Osteocyte (in vitro differentiated cells): ENCODE results near the gene SIK3. TPM values are rescaled to one million over a fixed set of nuclear protein-coding genes. Genes with fewer than 3 reads are reported as not detected.

Source experiments
- DNase-seq: peaks from one replicate; pipeline ENCODE4 v3.0.0; 2021; ENCODE audit warnings: mixed read lengths; ENCODE audit not compliant: unreplicated experiment; ENCODE audit errors: extremely low spot score
- H3K27ac Mint-ChIP-seq: one replicate; pipeline ENCODE4 v1.8.0; 2021; ENCODE audit warnings: mild to moderate bottlenecking, mixed read lengths; ENCODE audit not compliant: unreplicated experiment
- H3K27me3 Mint-ChIP-seq: one replicate; pipeline ENCODE4 v1.8.0; 2021; ENCODE audit warnings: mixed read lengths; ENCODE audit not compliant: unreplicated experiment
- H3K36me3 Mint-ChIP-seq: one replicate; pipeline ENCODE4 v1.8.0; 2021; ENCODE audit warnings: mixed read lengths; ENCODE audit not compliant: unreplicated experiment
- H3K4me1 Mint-ChIP-seq: one replicate; pipeline ENCODE4 v1.8.0; 2021; ENCODE audit warnings: mixed read lengths; ENCODE audit not compliant: unreplicated experiment
- H3K4me3 Mint-ChIP-seq: one replicate; pipeline ENCODE4 v1.8.0; 2021; ENCODE audit warnings: mild to moderate bottlenecking, moderate library complexity, mixed read lengths; ENCODE audit not compliant: unreplicated experiment
- H3K9me3 Mint-ChIP-seq: one replicate; pipeline ENCODE4 v1.8.0; 2021; ENCODE audit warnings: mixed read lengths; ENCODE audit not compliant: unreplicated experiment
- total RNA-seq: library from RNA; stranded (reverse); gene quantifications from 2 replicates; pipeline ENCODE4 v1.2.1, GENCODE V29; 2021
- TF ChIP-seq, protein P1 (sequence below): fragments of 200-600 bp; sonication (generic); IDR thresholded peaks from 2 replicates; pipeline ENCODE4 v1.5.0; 2021; ENCODE audit warnings: antibody characterized with exemption, mild to moderate bottlenecking, moderate library complexity

SIK3 gene
- total RNA-seq, 1 donor from 2014 or later: 29.5 TPM

DNA sequence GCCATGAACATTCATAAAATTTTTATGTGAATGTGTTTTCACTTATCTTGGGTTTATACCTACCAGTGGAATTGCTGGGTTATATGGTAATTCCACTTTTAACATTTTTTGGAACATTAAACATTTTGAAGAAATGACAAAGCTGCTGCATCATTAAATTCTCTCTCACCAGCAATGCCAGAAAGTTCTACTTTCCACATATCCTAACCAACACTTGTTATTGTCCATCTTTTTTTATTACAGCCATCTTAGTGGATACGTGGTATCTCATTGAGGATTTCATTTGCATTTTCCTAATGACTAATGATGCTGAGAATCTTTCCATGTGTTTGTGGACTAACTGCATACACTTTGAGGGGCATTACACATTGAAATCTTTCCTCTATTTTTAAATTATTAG lies 122.6 kb downstream of the SIK3 start:
- TF ChIP-seq, protein P1, sequence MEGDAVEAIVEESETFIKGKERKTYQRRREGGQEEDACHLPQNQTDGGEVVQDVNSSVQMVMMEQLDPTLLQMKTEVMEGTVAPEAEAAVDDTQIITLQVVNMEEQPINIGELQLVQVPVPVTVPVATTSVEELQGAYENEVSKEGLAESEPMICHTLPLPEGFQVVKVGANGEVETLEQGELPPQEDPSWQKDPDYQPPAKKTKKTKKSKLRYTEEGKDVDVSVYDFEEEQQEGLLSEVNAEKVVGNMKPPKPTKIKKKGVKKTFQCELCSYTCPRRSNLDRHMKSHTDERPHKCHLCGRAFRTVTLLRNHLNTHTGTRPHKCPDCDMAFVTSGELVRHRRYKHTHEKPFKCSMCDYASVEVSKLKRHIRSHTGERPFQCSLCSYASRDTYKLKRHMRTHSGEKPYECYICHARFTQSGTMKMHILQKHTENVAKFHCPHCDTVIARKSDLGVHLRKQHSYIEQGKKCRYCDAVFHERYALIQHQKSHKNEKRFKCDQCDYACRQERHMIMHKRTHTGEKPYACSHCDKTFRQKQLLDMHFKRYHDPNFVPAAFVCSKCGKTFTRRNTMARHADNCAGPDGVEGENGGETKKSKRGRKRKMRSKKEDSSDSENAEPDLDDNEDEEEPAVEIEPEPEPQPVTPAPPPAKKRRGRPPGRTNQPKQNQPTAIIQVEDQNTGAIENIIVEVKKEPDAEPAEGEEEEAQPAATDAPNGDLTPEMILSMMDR: no peak
- Mint-ChIP-seq H3K4me1 (peaks cover 18% of the 10 kb centered on the region), H3K9me3 (no peaks in the 10 kb centered on the region), H3K36me3 (peaks cover 2% of the 10 kb centered on the region), H3K27ac (no peak overlapping the region), H3K4me3 (no peak overlapping the region), H3K27me3 (no peaks in the 10 kb centered on the region)
- DNase-seq: no peak

DNA sequence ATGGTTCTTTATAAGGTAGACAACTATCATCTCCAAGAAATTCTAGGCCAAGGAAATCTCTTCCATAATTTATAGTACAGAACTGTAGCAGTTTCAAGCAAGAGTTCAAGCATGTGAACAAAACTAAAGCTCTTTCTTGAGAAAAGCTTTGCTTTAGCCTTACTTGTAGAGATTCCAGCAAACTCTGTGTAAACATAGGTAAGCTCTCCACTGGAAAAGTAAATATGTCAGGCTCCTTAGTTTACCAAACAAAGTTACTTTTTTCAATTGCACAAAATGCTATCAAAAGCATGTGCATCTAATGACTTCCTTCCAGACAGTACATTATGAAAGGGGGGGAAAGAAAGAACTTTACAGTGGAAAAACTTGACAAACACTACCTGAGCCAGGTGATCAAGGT lies 125.0 kb downstream of the SIK3 start:
- Mint-ChIP-seq H3K27ac (no peak overlapping the region), H3K4me1 (peaks cover 14% of the 10 kb centered on the region), H3K4me3 (no peak overlapping the region), H3K36me3 (peaks cover 2% of the 10 kb centered on the region), H3K27me3 (no peaks in the 10 kb centered on the region), H3K9me3 (no peaks in the 10 kb centered on the region)
- no peak for DNase-seq
- TF ChIP-seq, protein P1: no peak

DNA sequence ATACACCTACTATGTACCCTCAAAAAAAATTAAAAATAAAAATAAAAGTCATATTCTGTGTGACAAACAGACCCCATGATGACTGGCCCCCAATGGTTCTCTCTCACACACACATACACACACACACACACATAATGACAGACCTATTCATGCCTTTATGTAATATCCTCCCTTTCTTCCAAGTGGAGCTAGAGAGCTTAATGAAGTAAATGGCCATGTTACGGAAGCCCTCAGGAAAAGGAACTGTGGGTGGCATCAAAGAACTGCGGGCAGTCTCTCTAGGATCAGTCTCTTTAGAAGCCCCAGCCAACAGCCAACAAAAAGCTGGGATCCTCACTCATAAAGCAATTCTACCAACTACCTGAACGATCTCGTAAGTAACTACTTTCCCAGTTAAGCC lies 125.5 kb downstream of the SIK3 start:
- no peak overlapping the region for H3K4me3 Mint-ChIP-seq
- peaks cover 2% of the 10 kb centered on the region for H3K36me3 Mint-ChIP-seq
- H3K4me1 Mint-ChIP-seq: peaks cover 13% of the 10 kb centered on the region
- no peak overlapping the region for H3K27ac Mint-ChIP-seq
- H3K27me3 Mint-ChIP-seq: no peaks in the 10 kb centered on the region
- no peaks in the 10 kb centered on the region for H3K9me3 Mint-ChIP-seq
- DNase-seq: no peak
- TF ChIP-seq, protein P1: no peak

DNA sequence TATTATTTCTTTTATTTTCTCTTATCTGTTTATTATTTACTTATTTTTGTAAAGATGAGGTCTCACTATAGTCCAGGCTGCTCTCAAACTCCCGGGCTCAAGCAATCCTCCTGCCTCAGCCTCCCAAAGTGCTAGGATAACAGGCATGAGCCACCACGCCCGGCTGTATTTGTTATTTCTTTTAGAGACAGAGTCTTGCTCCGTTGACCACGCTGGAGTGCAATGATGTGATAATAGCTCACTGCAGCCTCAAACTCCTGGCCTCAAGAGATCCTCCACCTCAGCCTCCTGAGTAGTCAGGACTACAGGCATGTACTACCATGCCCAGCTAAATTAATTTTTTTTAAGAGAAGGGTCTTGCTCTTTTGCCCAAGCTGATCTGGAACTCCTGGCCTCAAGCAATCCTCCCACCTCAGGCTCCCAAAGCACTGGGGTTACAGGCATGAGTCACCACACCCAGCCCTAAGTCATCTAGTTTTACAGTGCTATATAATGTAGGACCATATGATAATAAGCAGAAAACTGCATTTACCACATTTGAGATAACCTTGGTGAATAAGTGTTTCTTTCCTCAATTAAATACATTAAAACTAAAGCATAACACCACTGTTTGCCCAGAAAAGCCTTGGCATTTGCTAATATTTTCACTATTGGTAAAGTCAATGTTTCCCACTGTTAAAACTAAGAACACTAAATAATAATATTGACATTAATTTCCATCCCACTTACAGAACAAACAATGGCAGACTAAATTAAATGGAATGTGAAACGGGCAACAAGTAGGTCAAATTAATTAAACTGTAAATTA lies 127.5 kb downstream of the SIK3 start:
- no peak for DNase-seq
- H3K4me1 Mint-ChIP-seq: peaks cover 6% of the 10 kb centered on the region
- no peak overlapping the region for H3K4me3 Mint-ChIP-seq
- TF ChIP-seq, protein P1: no peak
- H3K27me3 Mint-ChIP-seq: no peaks in the 10 kb centered on the region
- H3K9me3 Mint-ChIP-seq: no peaks in the 10 kb centered on the region
- H3K36me3 Mint-ChIP-seq: no peaks in the 10 kb centered on the region
- no peak overlapping the region for H3K27ac Mint-ChIP-seq

DNA sequence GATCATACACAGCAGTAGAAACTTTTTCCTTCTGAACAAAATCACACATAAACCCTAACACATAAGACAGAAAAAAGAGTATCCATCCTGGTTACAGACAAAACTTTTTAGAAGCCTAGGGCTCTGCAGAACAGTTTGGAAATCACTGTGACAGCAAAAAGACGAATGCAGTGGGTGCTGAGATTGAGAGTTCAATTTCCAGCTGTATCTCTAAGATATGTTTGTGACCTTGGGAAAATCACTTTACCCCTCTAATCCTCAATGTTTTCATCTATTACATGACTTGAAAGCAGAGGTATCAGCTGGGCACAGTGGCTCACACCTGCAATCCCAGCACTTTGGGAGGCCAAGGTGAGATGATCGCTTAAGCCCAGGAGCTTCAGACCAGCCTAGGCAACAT lies 128.5 kb downstream of the SIK3 start:
- H3K27ac Mint-ChIP-seq: no peak overlapping the region
- H3K4me1 Mint-ChIP-seq: peaks cover 10% of the 10 kb centered on the region
- H3K4me3 Mint-ChIP-seq: no peak overlapping the region
- DNase-seq: no peak
- TF ChIP-seq, protein P1: no peak
- H3K27me3 Mint-ChIP-seq: no peaks in the 10 kb centered on the region
- no peaks in the 10 kb centered on the region for H3K36me3 Mint-ChIP-seq
- no peaks in the 10 kb centered on the region for H3K9me3 Mint-ChIP-seq
